Transverse colon (tissue), 4 donors: ENCODE results near the gene LMAN2L.

ENCODE experiments used
- CTCF ChIP-seq, 5 experiments: fragments of 200-600 bp in 3 of 5; fragments of 450-650 bp in 2 of 5; sonication (generic) in 3 of 5; IDR thresholded peaks; 1 replicate in 2 of 5; 2 replicates in 3 of 5; pipeline ENCODE4 v1.5.1; 2016 to 2017; ENCODE audit warnings: antibody characterized with exemption in 5 of 5, inconsistent platforms in 3 of 5, mild to moderate bottlenecking in 2 of 5, moderate library complexity in 1 of 5
- POLR2A ChIP-seq: fragments of 450-650 bp; IDR thresholded peaks from one replicate; pipeline ENCODE4 v1.6.1; 2016; ENCODE audit warnings: antibody characterized with exemption, mild to moderate bottlenecking, moderate library complexity
- POLR2AphosphoS5 ChIP-seq, 3 donors: sonication (generic); formaldehyde crosslinking; IDR thresholded peaks; one replicate each; pipeline ENCODE4 v1.6.1; 2016; ENCODE audit warnings: antibody characterized with exemption in 3 of 3

GRCh38 chr2:96775160-96775559 lies 35.3 kb upstream of the LMAN2L start:
- TF ChIP-seq CTCF (IDR thresholded peaks at IDR 0.05): no peak
- no peak for TF ChIP-seq POLR2A
- TF ChIP-seq POLR2AphosphoS5 (IDR thresholded peaks at IDR 0.05): no peak
